OCI-LY7 (cell line): ENCODE data around the gene ASB1. TPM values are rescaled to one million over a fixed set of nuclear protein-coding genes. Genes with fewer than 3 reads are reported as not detected.

Experiments used
- BruUV-seq: library from RNA; stranded (reverse); fragments of 400-500 nt; replicated peaks from 2 replicates; lab custom pipeline; 2021; lab: Mats Ljungman, UMichigan
- CTCF ChIA-PET: fragments of 300-600 bp; sonication (Branson Sonifier 250); formaldehyde crosslinking; loops from one replicate; lab custom pipeline; 2022; ENCODE audit warnings: antibody characterized with exemption; ENCODE audit not compliant: unreplicated experiment; lab: Charles Lee
- POLR2A ChIA-PET: fragments of 300-600 bp; sonication (Branson Sonifier 250); formaldehyde crosslinking; loops from one replicate; lab custom pipeline; 2022; ENCODE audit warnings: antibody characterized with exemption; lab: Charles Lee
- DNase-seq: peaks from one replicate; pipeline ENCODE4 v3.0.0-alpha.2; 2015; ENCODE audit warnings: low spot score
- H2AFZ ChIP-seq: fragments of 200-600 bp; sonication (generic), shearing (Covaris generic); 2 replicates; pipeline ENCODE4 v1.6.1; 2014; ENCODE audit warnings: mild to moderate bottlenecking, antibody characterized with exemption, low read length, moderate library complexity
- H3K27ac ChIP-seq: fragments of 200-600 bp; sonication (generic); 2 replicates; pipeline ENCODE4 v1.5.1; 2014; ENCODE audit warnings: mixed run types, low read depth, mild to moderate bottlenecking, moderate library complexity, low read length, inconsistent platforms; ENCODE audit not compliant: poor library complexity, severe bottlenecking
- H3K36me3 ChIP-seq: fragments of 200-600 bp; sonication (generic); 2 replicates; pipeline ENCODE4 v1.6.1; 2014; ENCODE audit warnings: mild to moderate bottlenecking, antibody characterized with exemption, low read length, moderate library complexity, mixed read lengths; ENCODE audit not compliant: insufficient read depth
- H3K4me1 ChIP-seq: fragments of 200-600 bp; sonication (generic); 2 replicates; pipeline ENCODE4 v1.5.1; 2014; ENCODE audit warnings: mild to moderate bottlenecking, low read length; ENCODE audit not compliant: insufficient read depth, poor library complexity, severe bottlenecking
- H3K4me2 ChIP-seq: fragments of 200-600 bp; sonication (generic); 2 replicates; pipeline ENCODE4 v1.6.1; 2014; ENCODE audit warnings: mild to moderate bottlenecking, low read length
- H3K4me3 ChIP-seq: fragments of 200-600 bp; sonication (generic); 2 replicates; pipeline ENCODE4 v1.5.1; 2014; ENCODE audit warnings: mild to moderate bottlenecking, low read depth, low read length; ENCODE audit not compliant: poor library complexity, severe bottlenecking
- H3K79me2 ChIP-seq: fragments of 200-600 bp; sonication (generic); 2 replicates; pipeline ENCODE4 v1.6.1; 2016; ENCODE audit warnings: low read depth, mild to moderate bottlenecking, low read length, moderate library complexity, mixed read lengths; ENCODE audit not compliant: insufficient read depth
- H3K9me2 ChIP-seq: fragments of 200-600 bp; sonication (generic); 2 replicates; pipeline ENCODE4 v1.6.1; 2016; ENCODE audit warnings: mild to moderate bottlenecking, low read length, mixed read lengths; ENCODE audit not compliant: insufficient read depth
- H3K9me3 ChIP-seq: fragments of 200-600 bp; sonication (generic); 2 replicates; pipeline ENCODE4 v1.6.1; 2014; ENCODE audit warnings: mild to moderate bottlenecking, mixed run types, low read length, mixed read lengths
- H4K20me1 ChIP-seq: fragments of 200-600 bp; sonication (generic); 2 replicates; pipeline ENCODE4 v1.6.1; 2014; ENCODE audit warnings: mild to moderate bottlenecking, antibody characterized with exemption, low read length, moderate library complexity, mixed read lengths; ENCODE audit not compliant: insufficient read depth
- EZH2phosphoT487 ChIP-seq: fragments of 200-600 bp; sonication (generic); IDR thresholded peaks from 2 replicates; pipeline ENCODE4 v1.6.1; 2018; ENCODE audit warnings: low read depth, borderline replicate concordance, mild to moderate bottlenecking, mixed run types, antibody characterized with exemption, low read length, moderate library complexity, mixed read lengths
- intact Hi-C: fragments of 100-400 bp; cut with micrococcal nuclease; formaldehyde crosslinking; loops from one replicate; pipeline ENCODE4 v1.10.0; 2022; ENCODE audit not compliant: unreplicated experiment
- total RNA-seq, 2 experiments: library from RNA; depleted of rRNA in 1 of 2; stranded (reverse); fragments of >200 nt in 1 of 2; shearing (Covaris generic) in 1 of 2; gene quantifications; 2 replicates each; pipeline ENCODE4 v1.2.3, GENCODE V29; 2014 to 2022
- TF ChIP-seq, protein P1 (sequence below): fragments of 200-600 bp; sonication (generic); conservative IDR thresholded peaks from 2 replicates; pipeline ENCODE4 v1.5.1; 2014; ENCODE audit warnings: mild to moderate bottlenecking, antibody characterized with exemption, low read length, moderate library complexity, mixed read lengths

ASB1 gene
- total RNA-seq, 2 experiments from 2014 or later: 19.4 to 37.7 TPM

DNA sequence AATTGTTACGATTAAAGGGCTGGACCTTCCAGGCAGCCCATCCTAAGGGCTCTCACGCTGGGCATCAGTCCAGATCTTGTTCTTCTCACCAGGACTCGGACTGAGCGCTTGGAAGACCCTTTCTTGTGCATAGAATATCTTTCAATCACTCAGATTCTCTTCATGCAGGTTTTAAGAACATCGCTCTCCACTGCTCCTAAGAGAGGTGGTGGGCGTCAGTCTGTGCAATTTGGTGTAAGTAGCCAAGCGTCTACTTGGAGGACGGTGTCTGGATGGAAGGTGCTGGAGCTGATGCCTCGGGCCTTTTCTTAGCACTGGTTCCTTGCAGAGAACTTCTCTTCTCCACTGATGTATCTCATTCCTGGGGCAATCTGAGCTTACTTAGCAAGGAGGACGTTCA, 68.7 kb downstream of the ASB1 start:
- POLR2A ChIA-PET: no interaction called here
- no peak overlapping the region for H3K4me3 ChIP-seq
- H3K27ac ChIP-seq: no peak overlapping the region
- CTCF ChIA-PET: no interaction called here
- H3K9me3 ChIP-seq: no peaks in the 10 kb centered on the region
- intact Hi-C loops: no loop called here
- H3K9me2 ChIP-seq: no peaks in the 10 kb centered on the region
- DNase-seq: no peak
- no peaks in the 10 kb centered on the region for H3K79me2 ChIP-seq
- no TSS peak for BruUV-seq
- no peaks in the 10 kb centered on the region for H3K36me3 ChIP-seq
- no peaks in the 10 kb centered on the region for H4K20me1 ChIP-seq
- TF ChIP-seq, protein P1, sequence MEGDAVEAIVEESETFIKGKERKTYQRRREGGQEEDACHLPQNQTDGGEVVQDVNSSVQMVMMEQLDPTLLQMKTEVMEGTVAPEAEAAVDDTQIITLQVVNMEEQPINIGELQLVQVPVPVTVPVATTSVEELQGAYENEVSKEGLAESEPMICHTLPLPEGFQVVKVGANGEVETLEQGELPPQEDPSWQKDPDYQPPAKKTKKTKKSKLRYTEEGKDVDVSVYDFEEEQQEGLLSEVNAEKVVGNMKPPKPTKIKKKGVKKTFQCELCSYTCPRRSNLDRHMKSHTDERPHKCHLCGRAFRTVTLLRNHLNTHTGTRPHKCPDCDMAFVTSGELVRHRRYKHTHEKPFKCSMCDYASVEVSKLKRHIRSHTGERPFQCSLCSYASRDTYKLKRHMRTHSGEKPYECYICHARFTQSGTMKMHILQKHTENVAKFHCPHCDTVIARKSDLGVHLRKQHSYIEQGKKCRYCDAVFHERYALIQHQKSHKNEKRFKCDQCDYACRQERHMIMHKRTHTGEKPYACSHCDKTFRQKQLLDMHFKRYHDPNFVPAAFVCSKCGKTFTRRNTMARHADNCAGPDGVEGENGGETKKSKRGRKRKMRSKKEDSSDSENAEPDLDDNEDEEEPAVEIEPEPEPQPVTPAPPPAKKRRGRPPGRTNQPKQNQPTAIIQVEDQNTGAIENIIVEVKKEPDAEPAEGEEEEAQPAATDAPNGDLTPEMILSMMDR: no peak
- TF ChIP-seq EZH2phosphoT487: no peak
- H2AFZ ChIP-seq: no peak overlapping the region
- peaks cover 12% of the 10 kb centered on the region for H3K4me1 ChIP-seq
- H3K4me2 ChIP-seq: no peak overlapping the region

DNA sequence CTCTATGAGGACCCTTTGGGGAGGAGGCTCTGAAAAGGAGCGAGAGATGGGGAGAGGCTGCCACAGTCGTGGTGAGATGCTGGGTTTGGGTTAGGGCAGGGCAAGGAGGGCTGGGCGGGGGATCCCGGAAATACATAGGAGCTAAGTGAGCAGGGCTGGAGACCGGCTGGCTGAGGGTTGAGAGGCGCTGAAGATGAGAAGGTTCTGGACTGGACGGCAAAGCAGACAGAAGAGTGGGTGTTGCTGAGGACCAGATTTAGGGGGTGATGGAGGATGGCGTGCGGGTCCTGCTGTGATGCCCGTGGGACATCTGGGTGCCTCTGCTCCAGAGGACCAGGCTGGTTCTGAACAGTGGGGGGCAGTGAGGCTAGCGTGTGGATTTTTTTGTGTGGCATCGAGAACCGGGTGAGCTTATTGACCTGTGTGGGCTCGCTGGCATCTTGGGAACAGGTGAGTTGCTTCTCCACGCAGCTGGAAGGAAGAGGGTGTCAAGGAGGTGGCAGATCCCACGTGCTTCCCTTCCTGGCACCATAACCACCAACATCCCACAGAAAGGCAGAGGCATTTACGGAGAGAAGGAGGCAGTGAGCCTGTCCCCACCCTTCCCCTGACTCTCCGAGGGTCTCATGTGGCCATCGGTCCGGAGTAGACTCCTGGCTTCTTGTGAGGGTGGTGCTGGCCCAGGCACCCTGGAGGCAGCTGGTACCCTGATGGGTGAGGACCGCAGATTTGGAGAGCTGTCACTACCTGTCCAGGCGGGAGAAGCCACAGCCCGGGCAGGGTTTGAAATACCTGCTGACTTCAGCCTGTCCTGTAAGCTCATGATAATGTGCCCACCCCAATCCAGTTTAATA, 70.3 kb downstream of the ASB1 start:
- ChIA-PET POLR2A (interaction anchor here (1.0 kb wide), 1 partner anchor 23 kb away, joined by 5 read pairs; no protein-coding TSS in a partner anchor), CTCF (no interaction called here)
- Histone ChIP-seq H3K4me2 (no peak overlapping the region), H3K79me2 (no peaks in the 10 kb centered on the region), H3K4me3 (no peak overlapping the region), H2AFZ (no peak overlapping the region), H4K20me1 (no peaks in the 10 kb centered on the region), H3K9me2 (no peaks in the 10 kb centered on the region), H3K36me3 (no peaks in the 10 kb centered on the region), H3K27ac (no peak overlapping the region), H3K4me1 (peaks cover 12% of the 10 kb centered on the region), H3K9me3 (no peaks in the 10 kb centered on the region)
- intact Hi-C loops: no loop called here
- TF ChIP-seq EZH2phosphoT487: no peak
- TF ChIP-seq, protein P1: no peak
- DNase-seq: no peak
- no TSS peak for BruUV-seq

DNA sequence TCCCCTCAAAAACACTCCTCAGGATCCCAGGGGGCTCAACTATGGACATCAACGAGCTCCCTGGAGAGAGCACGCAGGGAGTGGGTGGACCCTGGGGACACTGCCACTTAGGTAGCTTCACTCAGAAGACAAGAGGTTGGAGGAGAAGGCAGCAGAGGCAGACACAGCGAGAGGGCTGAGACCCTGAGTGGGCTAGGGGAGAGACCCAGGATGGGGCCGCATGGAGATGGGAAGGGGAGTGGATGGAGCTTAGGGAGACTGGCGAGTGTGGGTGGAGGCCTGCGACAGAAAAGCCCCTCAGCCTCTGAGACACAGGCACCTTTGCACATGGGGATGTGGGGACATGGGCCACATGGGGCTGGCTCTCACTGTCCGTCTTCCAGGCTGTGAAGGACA, 70.9 kb downstream of the ASB1 start:
- Histone ChIP-seq H3K9me2 (no peaks in the 10 kb centered on the region), H3K4me2 (no peak overlapping the region), H3K4me1 (peaks cover 12% of the 10 kb centered on the region), H2AFZ (no peak overlapping the region), H3K36me3 (no peaks in the 10 kb centered on the region), H4K20me1 (no peaks in the 10 kb centered on the region), H3K27ac (no peak overlapping the region), H3K4me3 (no peak overlapping the region), H3K79me2 (no peaks in the 10 kb centered on the region), H3K9me3 (no peaks in the 10 kb centered on the region)
- TF ChIP-seq EZH2phosphoT487: no peak
- TF ChIP-seq, protein P1: no peak
- ChIA-PET POLR2A (interaction anchor here (1.0 kb wide), 1 partner anchor 22 kb away, joined by 5 read pairs; no protein-coding TSS in a partner anchor), CTCF (no interaction called here)
- no TSS peak for BruUV-seq
- intact Hi-C loops: no loop called here
- no peak for DNase-seq
